K562 (cell line): ENCODE measurements around the gene MAGI2. TPM values are rescaled to one million over a fixed set of nuclear protein-coding genes. Genes with fewer than 3 reads are reported as not detected.

Experiments
- ATAC-seq: fragments of 200-7000 bp; cut with Tn5 transposase; 3 replicates; pipeline ENCODE4 v1.9.1; 2020; ENCODE audit warnings: moderate library complexity
- BruUV-seq: library from RNA; stranded (reverse); fragments of 400-500 nt; replicated peaks from 2 replicates; lab custom pipeline; 2021; lab: Mats Ljungman, UMichigan
- CTCF ChIA-PET: fragments of 300-600 bp; formaldehyde crosslinking; extraction: SDS; loops from one replicate; lab custom pipeline; 2021; ENCODE audit warnings: low intra/inter-chr PET ratio; lab: Yijun Ruan, JAX
- POLR2A ChIA-PET: fragments of 300-600, 350-650 bp; sonication (Branson Sonifier 250); formaldehyde crosslinking; extraction: SDS; loops from one replicate; lab custom pipeline; 2021; ENCODE audit warnings: antibody characterized with exemption, inconsistent platforms; lab: Yijun Ruan, JAX
- DNase-seq, 4 experiments: peaks; one replicate each; pipeline versions ENCODE4 v3.0.0 to v3.0.0-alpha.2; 2011 to 2018; ENCODE audit warnings: low spot score in 3 of 4, mixed read lengths in 3 of 4; ENCODE audit errors: extremely low read depth in 1 of 4
- FAIRE-seq: peaks from 2 replicates; lab custom pipeline; 2011; peaks lifted over from hg19 to GRCh38; lab: Jason Lieb, UNC
- H2AFZ ChIP-seq: 2 replicates; pipeline ENCODE4 v1.6.0; 2011; ENCODE audit warnings: low read depth, low read length, control low read depth, inconsistent platforms
- H3K27ac ChIP-seq: fragments of 200-600 bp; 3 replicates; pipeline ENCODE4 v1.8.0; 2011; ENCODE audit warnings: low read depth, mild to moderate bottlenecking, control low read depth, inconsistent platforms, low read length, moderate library complexity, mixed read lengths; ENCODE audit errors: extremely low read depth
- H3K27me3 ChIP-seq, 2 experiments: fragments of 300-600 bp in 1 of 2; 2 replicates in 1 of 2; 3 replicates in 1 of 2; pipeline versions ENCODE4 v1.6.0 to v1.8.0; 2011; ENCODE audit warnings: inconsistent platforms in 2 of 2, low read length in 2 of 2, mild to moderate bottlenecking in 1 of 2, mixed read lengths in 1 of 2, moderate library complexity in 1 of 2; ENCODE audit not compliant: control insufficient read depth in 2 of 2, insufficient read depth in 2 of 2
- H3K36me3 ChIP-seq: fragments of 300-600 bp; 3 replicates; pipeline ENCODE4 v1.8.0; 2011; ENCODE audit warnings: mild to moderate bottlenecking, low read length, inconsistent platforms; ENCODE audit not compliant: control insufficient read depth, insufficient read depth
- H3K4me1 ChIP-seq, 2 experiments: fragments of 200-600 bp in 1 of 2; replicated peaks in 1 of 2; 2 replicates in 1 of 2; 3 replicates in 1 of 2; pipeline versions ENCODE4 v1.5.1 to v1.8.0; 2011; ENCODE audit warnings: inconsistent platforms in 2 of 2, low read length in 2 of 2, mild to moderate bottlenecking in 1 of 2, mixed read lengths in 1 of 2, moderate library complexity in 1 of 2; ENCODE audit not compliant: control insufficient read depth in 2 of 2, insufficient read depth in 2 of 2
- H3K4me2 ChIP-seq: 2 replicates; pipeline ENCODE4 v1.6.1; 2011; ENCODE audit warnings: low read length, control low read depth, inconsistent platforms, mixed read lengths; ENCODE audit not compliant: insufficient read depth
- H3K4me3 ChIP-seq: fragments of 200-600 bp; sonication (generic), shearing (Covaris generic); 2 replicates; pipeline ENCODE4 v1.5.1; 2016; ENCODE audit warnings: control low read depth, inconsistent platforms
- H3K79me2 ChIP-seq: fragments of 200-600 bp; 3 replicates; pipeline ENCODE4 v1.8.0; 2011; ENCODE audit warnings: low read length, inconsistent platforms; ENCODE audit not compliant: control insufficient read depth, insufficient read depth
- H3K9ac ChIP-seq, 2 experiments: 2 replicates each; pipeline versions ENCODE4 v1.6.0 to v1.6.1; 2011; ENCODE audit warnings: low read depth in 2 of 2, low read length in 2 of 2, control low read depth in 1 of 2, inconsistent platforms in 1 of 2, mild to moderate bottlenecking in 1 of 2, mixed read lengths in 1 of 2; ENCODE audit not compliant: insufficient read depth in 1 of 2
- H3K9me1 ChIP-seq: one replicate; pipeline ENCODE4 v1.6.0; 2011; ENCODE audit warnings: inconsistent platforms, mild to moderate bottlenecking, low read length, moderate library complexity; ENCODE audit not compliant: control insufficient read depth, insufficient read depth
- H3K9me3 ChIP-seq: replicated peaks from 2 replicates; pipeline ENCODE4 v1.5.1; 2011; ENCODE audit warnings: low read depth, low read length, inconsistent platforms; ENCODE audit not compliant: control insufficient read depth, insufficient read depth
- H4K20me1 ChIP-seq: replicated peaks from 2 replicates; pipeline ENCODE4 v1.6.1; 2011; ENCODE audit warnings: low read length, inconsistent platforms, mixed read lengths; ENCODE audit not compliant: control insufficient read depth, insufficient read depth
- ARID2 ChIP-seq: fragments of 450-650 bp; IDR thresholded peaks from 2 replicates; pipeline ENCODE4 v1.6.1; 2017; ENCODE audit warnings: antibody characterized with exemption, mild to moderate bottlenecking
- BRCA1 ChIP-seq, 2 experiments: fragments of 450-650 bp in 1 of 2; sonication (generic) in 1 of 2; formaldehyde crosslinking in 1 of 2; IDR thresholded peaks; 2 replicates each; pipeline versions ENCODE4 v1.5.0 to v1.6.1; 2017 to 2020; ENCODE audit warnings: mild to moderate bottlenecking in 1 of 2, missing genetic modification reagents in 1 of 2
- MTF1 ChIP-seq: fragments of 250-450 bp; sonication (Bioruptor Pico); IDR thresholded peaks from 2 replicates; pipeline ENCODE4 v1.9.0; 2021; ENCODE audit warnings: moderate library complexity, mild to moderate bottlenecking, inconsistent platforms, borderline replicate concordance
- NCOA4 ChIP-seq: fragments of 450-650 bp; IDR thresholded peaks from 2 replicates; pipeline ENCODE4 v1.6.1; 2018; ENCODE audit warnings: mild to moderate bottlenecking; ENCODE audit not compliant: partially characterized antibody
- RREB1 ChIP-seq: fragments of 250-450 bp; sonication (Bioruptor Pico); IDR thresholded peaks from 2 replicates; pipeline ENCODE4 v1.4.0; 2020
- SRSF1 ChIP-seq: fragments of 200-400 bp; formaldehyde crosslinking; IDR thresholded peaks from 2 replicates; pipeline ENCODE4 v1.6.1; 2017; ENCODE audit warnings: mild to moderate bottlenecking, low read depth, low read length, moderate library complexity
- XRCC4 ChIP-seq: IDR thresholded peaks from one replicate; pipeline ENCODE4 v1.6.1; 2011; ENCODE audit not compliant: insufficient read depth, insufficient read length; ENCODE audit errors: extremely low read depth
- ZNF512 ChIP-seq: IDR thresholded peaks from 2 replicates; pipeline ENCODE4 v1.6.1; 2016; ENCODE audit warnings: missing genetic modification characterization, missing compliant biosample characterization
- WGBS: fragments of 100-300 bp; shearing (Covaris generic); methylation state at CpG from one replicate; pipeline ENCODE4 v1.1.6; 2016; ENCODE audit warnings: low coverage, mixed read lengths; ENCODE audit not compliant: insufficient coverage; ENCODE audit errors: missing lambda C conversion rate; 5-methylcytosine and 5-hydroxymethylcytosine counted together
- in situ Hi-C: fragments of 300-500 bp; cut with MboI; formaldehyde crosslinking; loops from 4 replicates; pipeline ENCODE4 v1.15.0; 2018; ENCODE audit warnings: inconsistent platforms, mixed read lengths
- intact Hi-C: fragments of 100-400 bp; cut with micrococcal nuclease; formaldehyde crosslinking; loops from 2 replicates; pipeline ENCODE4 v1.14.2; 2022
- polyA plus RNA-seq, 8 experiments: library from polyadenylated mRNA; depleted of rRNA in 4 of 8; stranded (reverse) in 5 of 8; unstranded in 3 of 8; fragments of >200 nt; fragmentation: Nextera tagmentation in 2 of 8; fragmentation: Illumina TruSeq in 1 of 8; extraction: Ambion mirVana in 2 of 8; extraction: Trizol in 1 of 8; gene quantifications; 2 replicates each; pipeline versions ENCODE4 v1.2.1 to v1.2.3, GENCODE V29; 2011 to 2014; ENCODE audit warnings: inconsistent platforms in 1 of 8, missing spikeins in 1 of 8
- total RNA-seq, 7 experiments: library from RNA; depleted of rRNA in 6 of 7; stranded (reverse); fragments of >200 nt in 6 of 7; fragmentation: Illumina TruSeq in 2 of 7; extraction: Trizol in 2 of 7; gene quantifications; 2 replicates each; pipeline versions ENCODE4 v1.2.1 to v1.2.3, GENCODE V29; 2011 to 2021; ENCODE audit warnings: low replicate concordance in 1 of 7

MAGI2 gene
- total and polyA plus RNA-seq, 9 of the 15 experiments (the other 6 are each of a cell fraction or from before 2014, with no cell fraction given) = 0.27 to 1.4 (median 0.70) TPM

DNA sequence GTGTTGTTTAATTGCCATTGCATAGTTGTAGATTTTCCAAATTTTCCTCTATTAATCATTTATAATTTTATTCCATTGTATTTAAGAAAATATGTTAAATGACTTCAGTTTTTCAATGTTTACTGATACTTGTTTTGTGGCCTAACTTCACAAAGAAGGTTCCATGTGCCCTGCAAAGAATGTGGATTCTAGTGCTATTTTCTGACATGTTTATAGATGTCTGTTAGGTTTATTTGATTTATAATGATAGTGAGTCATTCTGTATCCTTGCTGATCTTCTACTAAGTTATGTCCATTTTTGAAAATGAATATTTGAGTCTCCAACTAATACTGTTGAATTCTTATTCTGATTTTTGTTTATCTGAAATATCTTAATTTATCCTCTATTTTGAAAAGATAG, 369.0 kb downstream of the MAGI2 start:
- Histone ChIP-seq H3K9me1 (no peaks in the 10 kb centered on the region), H3K4me3 (no peak overlapping the region), H3K4me2 (no peak overlapping the region), H3K9me3 (no peaks in the 10 kb centered on the region), H3K27ac (no peak overlapping the region), H4K20me1 (no peaks in the 10 kb centered on the region), H3K9ac (no peak overlapping the region), H2AFZ (no peak overlapping the region), H3K36me3 (no peaks in the 10 kb centered on the region), H3K27me3 (no peaks in the 10 kb centered on the region), H3K4me1 (no peaks in the 10 kb centered on the region), H3K79me2 (no peaks in the 10 kb centered on the region)
- no peak for TF ChIP-seq ZNF512 (tag)
- in situ Hi-C loops (no loop called here), intact Hi-C loops (no loop called here)
- no TSS peak for BruUV-seq
- CTCF ChIA-PET = no interaction called here
- ATAC-seq = no peak
- POLR2A ChIA-PET = no interaction called here
- no peak for DNase-seq
- no peak for FAIRE-seq

DNA sequence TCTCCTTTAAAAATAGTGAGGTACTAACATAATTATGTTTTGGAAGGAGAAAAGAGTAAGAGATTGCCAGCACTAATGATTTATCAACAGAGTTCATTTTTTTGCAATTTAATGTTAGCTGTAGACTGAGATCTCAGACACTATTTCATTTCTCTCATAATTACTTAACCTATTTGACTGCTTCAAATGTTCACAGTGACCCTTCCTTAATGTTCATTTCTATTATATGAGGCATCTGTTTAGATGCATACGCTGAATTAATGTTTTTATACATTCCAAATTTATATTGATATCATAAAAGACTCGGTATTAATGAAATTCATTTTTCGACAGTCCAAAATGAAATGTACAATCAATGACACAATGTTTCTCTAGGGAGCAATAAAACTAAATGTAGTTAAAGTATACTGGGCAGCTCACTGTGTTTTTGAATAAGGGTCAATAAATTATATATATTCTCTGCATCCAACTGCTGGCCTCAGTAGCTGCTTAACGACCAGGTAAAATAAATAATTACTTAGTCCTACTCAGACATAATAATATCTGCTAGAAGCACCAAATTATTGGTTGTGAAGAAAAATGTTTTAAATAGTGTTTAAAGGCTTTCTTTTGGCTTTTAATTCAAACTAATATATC, 373.4 kb downstream of the MAGI2 start:
- no peak overlapping the region for H3K27ac ChIP-seq
- no peak overlapping the region for H3K4me3 ChIP-seq
- no peak for ATAC-seq
- in situ Hi-C loops (no loop called here), intact Hi-C loops (no loop called here)
- no peaks in the 10 kb centered on the region for H3K79me2 ChIP-seq
- H3K9ac ChIP-seq = no peak overlapping the region
- H3K9me3 ChIP-seq = no peaks in the 10 kb centered on the region
- no peak for DNase-seq
- H3K9me1 ChIP-seq = no peaks in the 10 kb centered on the region
- no peak for FAIRE-seq
- H3K27me3 ChIP-seq = no peaks in the 10 kb centered on the region
- POLR2A ChIA-PET = no interaction called here
- H3K4me2 ChIP-seq = no peak overlapping the region
- H2AFZ ChIP-seq = no peak overlapping the region
- CTCF ChIA-PET = no interaction called here
- BruUV-seq = no TSS peak
- no peaks in the 10 kb centered on the region for H3K36me3 ChIP-seq
- WGBS = 0% methylated on average over 4 of the region's 4 CpGs
- H4K20me1 ChIP-seq = no peaks in the 10 kb centered on the region
- no peaks in the 10 kb centered on the region for H3K4me1 ChIP-seq
- TF ChIP-seq BRCA1 (IDR thresholded peaks at IDR 0.05) (no peak), BRCA1 (CRISPR knock-in tag; IDR thresholded peaks at IDR 0.05) (no peak), NCOA4 (no peak), RREB1 (CRISPR knock-in tag) (no peak), XRCC4 (no peak), ARID2 (no peak), SRSF1 (no peak), MTF1 (CRISPR knock-in tag) (no peak)
